Fibroblast of the aortic adventitia (primary cell): ENCODE data around the gene PHF13. TPM values are rescaled to one million over a fixed set of nuclear protein-coding genes. Genes with fewer than 3 reads are reported as not detected.
"Not testable (repeated sequence)": the region's sequence is repeated elsewhere in the genome, so short reads cannot be mapped to it uniquely, and the experiment has no call there.

Source experiments
- DNase-seq: peaks from one replicate; pipeline ENCODE4 v3.0.0-alpha.2; 2010; ENCODE audit warnings: low read depth
- H3K4me3 ChIP-seq: 2 replicates; pipeline ENCODE4 v1.5.1; 2011; ENCODE audit warnings: low read depth, mild to moderate bottlenecking, control low read depth, low read length, moderate library complexity
- CTCF ChIP-seq: IDR thresholded peaks from 2 replicates; pipeline ENCODE4 v1.5.1; 2011; ENCODE audit warnings: mild to moderate bottlenecking, low read length, control low read depth, inconsistent platforms; ENCODE audit not compliant: insufficient read depth
- total RNA-seq: library from RNA; depleted of rRNA; stranded (reverse); fragments of >200 nt; gene quantifications from 2 replicates; pipeline ENCODE4 v1.2.3, GENCODE V29; 2012; ENCODE audit warnings: low replicate concordance

Gene PHF13
- total RNA-seq, 1 donor = 14.7 TPM

GRCh38 chr1:6637770-6638169, 24.2 kb downstream of the PHF13 start:
- no peak for DNase-seq
- no peak overlapping the region for H3K4me3 ChIP-seq
- TF ChIP-seq CTCF = no peak

- DNase-seq = peak; percentile 85
- TF ChIP-seq CTCF = no peak
- no peak overlapping the region for H3K4me3 ChIP-seq
These were observed 24.7 kb downstream of the PHF13 start for GRCh38 chr1:6638226-6638625.

GRCh38 chr1:6640867-6641266, 27.3 kb downstream of the PHF13 start:
- not testable (repeated sequence) for DNase-seq, H3K4me3 ChIP-seq

DNA sequence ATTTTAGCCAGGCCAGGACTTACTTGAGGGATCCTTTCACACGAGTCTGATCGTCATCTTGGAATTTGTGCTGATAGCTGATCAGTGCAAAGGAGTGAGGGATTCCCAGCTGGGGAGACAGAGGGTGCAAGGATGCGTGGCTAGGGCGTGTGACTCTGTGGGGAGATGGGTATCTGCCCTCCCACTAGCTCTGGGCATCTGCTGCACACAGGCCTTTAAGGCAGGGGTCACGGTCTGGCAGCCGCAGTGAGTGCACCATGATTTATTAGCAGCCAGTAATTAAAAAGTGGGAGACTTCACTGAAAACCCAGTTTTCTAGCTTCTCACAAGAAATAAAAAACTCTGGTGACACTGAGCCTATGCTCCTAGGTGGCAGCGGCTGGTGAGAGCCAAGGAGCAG, 31.5 kb downstream of the PHF13 start:
- TF ChIP-seq CTCF = no peak
- H3K4me3 ChIP-seq = no peak overlapping the region
- no peak for DNase-seq

GRCh38 chr1:6646499-6647148, 33.1 kb downstream of the PHF13 start:
- H3K4me3 ChIP-seq = no peak overlapping the region
- peak; percentile 69 for DNase-seq
- peak; percentile 63 for TF ChIP-seq CTCF

DNA sequence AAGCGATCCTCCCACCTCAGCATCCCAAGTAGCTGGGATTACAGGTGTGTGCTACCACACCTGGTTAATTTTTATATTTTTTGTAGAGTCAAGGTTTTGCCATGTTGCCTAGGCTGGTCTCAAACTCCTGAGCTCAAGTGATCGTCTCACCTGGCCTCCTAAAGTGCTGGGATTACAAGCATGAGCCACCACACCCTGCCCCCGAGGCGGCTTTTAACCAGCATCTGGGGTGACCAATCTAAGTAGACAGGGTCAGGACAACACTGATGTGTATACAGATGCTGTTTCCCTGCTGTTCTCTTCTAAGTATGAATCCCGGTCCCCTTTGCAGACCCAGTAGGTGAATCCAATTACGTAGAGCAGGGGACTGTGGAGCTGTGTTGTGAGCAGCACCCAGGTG, 35.0 kb downstream of the PHF13 start:
- TF ChIP-seq CTCF = no peak
- no peak for DNase-seq
- H3K4me3 ChIP-seq = no peak overlapping the region

DNA sequence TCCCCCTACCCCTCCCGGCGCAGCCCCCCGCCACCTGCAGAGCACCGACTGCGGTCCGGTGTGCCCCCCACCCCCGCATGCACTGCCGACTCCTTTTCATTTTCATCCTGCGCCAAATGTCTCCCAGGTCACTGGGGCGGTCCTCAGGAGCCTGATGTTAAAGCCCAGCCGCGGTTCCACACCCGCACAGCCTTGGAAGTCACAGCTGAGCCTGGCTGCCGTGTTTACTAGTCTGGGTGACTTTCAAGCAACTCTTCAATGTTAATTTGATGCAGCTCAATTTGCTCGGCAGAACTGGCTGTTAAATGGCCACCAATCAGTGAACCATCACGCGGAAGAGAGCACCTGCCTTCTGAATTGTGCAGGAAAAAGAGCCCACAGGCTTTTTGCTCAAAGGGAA, 38.4 kb downstream of the PHF13 start:
- no peak for DNase-seq
- no peak overlapping the region for H3K4me3 ChIP-seq
- no peak for TF ChIP-seq CTCF
